Smooth muscle cell (in vitro differentiated cells): ENCODE data around the gene IGFBP7. TPM values are rescaled to one million over a fixed set of nuclear protein-coding genes. Genes with fewer than 3 reads are reported as not detected.

Experiments
- DNase-seq: peaks from one replicate; lab custom pipeline; 2025; ENCODE audit not compliant: unreplicated experiment; lab: John Stamatoyannopoulos, UW
- H2AFZ ChIP-seq: fragments of 200-600 bp; sonication (generic); 2 replicates; pipeline ENCODE4 v1.6.0; 2016; ENCODE audit warnings: antibody characterized with exemption, low read depth, mild to moderate bottlenecking
- H3F3A ChIP-seq: fragments of 200-600 bp; sonication (generic); 2 replicates; pipeline ENCODE4 v1.6.0; 2017; ENCODE audit warnings: antibody characterized with exemption, low read depth
- H3K27ac ChIP-seq: fragments of 200-600 bp; sonication (generic); 2 replicates; pipeline ENCODE4 v1.5.1; 2016; ENCODE audit warnings: low read depth, mild to moderate bottlenecking
- H3K27me3 ChIP-seq: fragments of 200-600 bp; sonication (generic); 2 replicates; pipeline ENCODE4 v1.6.1; 2016; ENCODE audit warnings: low read depth, mild to moderate bottlenecking
- H3K36me3 ChIP-seq: fragments of 200-600 bp; sonication (generic); 2 replicates; pipeline ENCODE4 v1.5.1; 2016; ENCODE audit warnings: low read depth
- H3K4me1 ChIP-seq: fragments of 200-600 bp; sonication (generic); 2 replicates; pipeline ENCODE4 v1.5.1; 2016; ENCODE audit warnings: low read depth
- H3K4me2 ChIP-seq: fragments of 200-600 bp; sonication (generic); 2 replicates; pipeline ENCODE4 v1.6.0; 2016; ENCODE audit warnings: mild to moderate bottlenecking
- H3K4me3 ChIP-seq: fragments of 200-600 bp; sonication (generic); 2 replicates; pipeline ENCODE4 v1.5.1; 2016; ENCODE audit warnings: mild to moderate bottlenecking
- H3K79me2 ChIP-seq: fragments of 200-600 bp; sonication (generic); 2 replicates; pipeline ENCODE4 v1.6.0; 2016; ENCODE audit warnings: low read depth, mild to moderate bottlenecking
- H3K9ac ChIP-seq: fragments of 200-600 bp; sonication (generic); 2 replicates; pipeline ENCODE4 v1.6.0; 2016; ENCODE audit warnings: low read depth
- H3K9me3 ChIP-seq: fragments of 200-600 bp; sonication (generic); replicated peaks from 2 replicates; pipeline ENCODE4 v1.5.1; 2016; ENCODE audit warnings: low read depth
- H4K20me1 ChIP-seq: fragments of 200-600 bp; sonication (generic); 2 replicates; pipeline ENCODE4 v1.6.0; 2016; ENCODE audit warnings: low read depth
- WGBS: methylation state at CpG from one replicate; pipeline ENCODE4 v1.1.7; 2016; ENCODE audit warnings: low lambda C conversion rate; 5-methylcytosine and 5-hydroxymethylcytosine counted together
- polyA plus RNA-seq: library from polyadenylated mRNA; unstranded; fragments of >200 nt; fragmentation: Nextera tagmentation; extraction: Ambion mirVana; gene quantifications from 2 replicates; pipeline ENCODE4 v1.2.1, GENCODE V29; 2016
- total RNA-seq: library from RNA; depleted of rRNA; stranded (reverse); fragments of >200 nt; gene quantifications from 2 replicates; pipeline ENCODE4 v1.2.3, GENCODE V29; 2014
- TF ChIP-seq, protein P1 (sequence below): fragments of 200-600 bp; sonication (generic); IDR thresholded peaks from 2 replicates; pipeline ENCODE4 v1.5.1; 2017; ENCODE audit warnings: borderline replicate concordance, mild to moderate bottlenecking, antibody characterized with exemption; ENCODE audit not compliant: insufficient read depth, poor library complexity, severe bottlenecking

The IGFBP7 gene
- total and polyA plus RNA-seq, 2 experiments from 2014 or later = 998 to 1,684 TPM

GRCh38 chr4:57042711-57043169 is 67.4 kb downstream of the IGFBP7 start:
- peak overlapping the region; percentile 35 for H3K9ac ChIP-seq
- no peaks in the 10 kb centered on the region for H4K20me1 ChIP-seq
- H2AFZ ChIP-seq = no peak overlapping the region
- H3K9me3 ChIP-seq = no peaks in the 10 kb centered on the region
- TF ChIP-seq, protein P1, sequence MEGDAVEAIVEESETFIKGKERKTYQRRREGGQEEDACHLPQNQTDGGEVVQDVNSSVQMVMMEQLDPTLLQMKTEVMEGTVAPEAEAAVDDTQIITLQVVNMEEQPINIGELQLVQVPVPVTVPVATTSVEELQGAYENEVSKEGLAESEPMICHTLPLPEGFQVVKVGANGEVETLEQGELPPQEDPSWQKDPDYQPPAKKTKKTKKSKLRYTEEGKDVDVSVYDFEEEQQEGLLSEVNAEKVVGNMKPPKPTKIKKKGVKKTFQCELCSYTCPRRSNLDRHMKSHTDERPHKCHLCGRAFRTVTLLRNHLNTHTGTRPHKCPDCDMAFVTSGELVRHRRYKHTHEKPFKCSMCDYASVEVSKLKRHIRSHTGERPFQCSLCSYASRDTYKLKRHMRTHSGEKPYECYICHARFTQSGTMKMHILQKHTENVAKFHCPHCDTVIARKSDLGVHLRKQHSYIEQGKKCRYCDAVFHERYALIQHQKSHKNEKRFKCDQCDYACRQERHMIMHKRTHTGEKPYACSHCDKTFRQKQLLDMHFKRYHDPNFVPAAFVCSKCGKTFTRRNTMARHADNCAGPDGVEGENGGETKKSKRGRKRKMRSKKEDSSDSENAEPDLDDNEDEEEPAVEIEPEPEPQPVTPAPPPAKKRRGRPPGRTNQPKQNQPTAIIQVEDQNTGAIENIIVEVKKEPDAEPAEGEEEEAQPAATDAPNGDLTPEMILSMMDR = no peak
- WGBS = 42% methylated on average over 5 of the region's 5 CpGs
- peaks cover 18% of the 10 kb centered on the region for H3K4me1 ChIP-seq
- H3K27ac ChIP-seq = peak overlapping the region; percentile 83
- peaks cover 45% of the 10 kb centered on the region for H3K79me2 ChIP-seq
- H3F3A ChIP-seq = peaks cover 55% of the 10 kb centered on the region
- H3K4me3 ChIP-seq = no peak overlapping the region
- H3K36me3 ChIP-seq = no peaks in the 10 kb centered on the region
- DNase-seq = no peak
- H3K27me3 ChIP-seq = no peaks in the 10 kb centered on the region
- H3K4me2 ChIP-seq = peak overlapping the region; percentile 78

DNA sequence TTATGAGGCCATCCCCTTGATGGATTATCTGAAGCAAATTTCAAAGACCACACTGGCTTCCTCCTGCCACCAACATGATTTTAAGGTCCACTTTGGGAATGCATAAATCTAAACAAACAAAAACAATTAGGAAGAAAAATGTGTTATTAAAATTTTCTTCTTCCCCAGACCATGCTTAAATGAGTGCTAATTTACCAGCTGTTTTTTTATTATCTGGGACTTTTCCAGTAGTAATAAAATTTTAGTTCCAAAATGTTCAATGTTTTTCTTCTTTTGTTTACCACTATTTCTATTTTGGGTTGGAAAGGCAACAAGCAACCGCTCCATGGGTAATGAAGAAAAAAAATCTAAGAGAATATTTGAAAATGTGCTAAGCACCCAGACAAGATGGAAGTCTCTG is 69.2 kb downstream of the IGFBP7 start:
- no peaks in the 10 kb centered on the region for H3K27me3 ChIP-seq
- peaks cover 38% of the 10 kb centered on the region for H3K79me2 ChIP-seq
- H2AFZ ChIP-seq = no peak overlapping the region
- H4K20me1 ChIP-seq = no peaks in the 10 kb centered on the region
- no peak for DNase-seq
- no peak overlapping the region for H3K9ac ChIP-seq
- TF ChIP-seq, protein P1 = no peak
- H3F3A ChIP-seq = peaks cover 56% of the 10 kb centered on the region
- H3K4me2 ChIP-seq = no peak overlapping the region
- 97% methylated on average over 1 of the region's 1 CpG for WGBS
- no peak overlapping the region for H3K4me3 ChIP-seq
- H3K27ac ChIP-seq = peak overlapping the region; percentile 83
- peaks cover 18% of the 10 kb centered on the region for H3K4me1 ChIP-seq
- no peaks in the 10 kb centered on the region for H3K9me3 ChIP-seq
- no peaks in the 10 kb centered on the region for H3K36me3 ChIP-seq

DNA sequence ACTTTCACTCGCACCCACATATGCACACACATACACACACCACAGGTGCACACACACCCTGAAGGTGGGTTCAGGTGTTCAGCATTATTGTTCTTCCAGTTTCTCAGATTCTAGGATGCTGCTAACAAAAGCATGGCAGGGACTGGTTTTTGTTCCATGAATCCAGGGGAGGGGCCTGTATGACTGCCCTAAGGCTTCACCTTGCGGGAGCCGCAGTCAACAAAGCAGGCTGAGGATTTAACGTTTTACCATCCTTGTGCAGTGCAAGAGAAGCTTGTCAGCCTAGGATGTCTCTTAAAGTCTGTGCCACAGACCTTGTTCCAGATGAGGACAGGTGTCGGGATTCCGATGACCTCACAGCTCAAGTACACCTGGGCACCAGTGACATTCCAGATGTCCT is 69.7 kb downstream of the IGFBP7 start:
- Histone ChIP-seq H3K9ac (no peak overlapping the region), H3K9me3 (no peaks in the 10 kb centered on the region), H3F3A (peaks cover 58% of the 10 kb centered on the region), H3K36me3 (no peaks in the 10 kb centered on the region), H3K4me3 (no peak overlapping the region), H3K27ac (peak overlapping the region; percentile 19), H3K27me3 (no peaks in the 10 kb centered on the region), H3K4me1 (peaks cover 18% of the 10 kb centered on the region), H4K20me1 (no peaks in the 10 kb centered on the region), H2AFZ (no peak overlapping the region), H3K79me2 (peaks cover 35% of the 10 kb centered on the region), H3K4me2 (no peak overlapping the region)
- TF ChIP-seq, protein P1 = no peak
- WGBS = 54% methylated on average over 6 of the region's 6 CpGs
- DNase-seq = no peak

DNA sequence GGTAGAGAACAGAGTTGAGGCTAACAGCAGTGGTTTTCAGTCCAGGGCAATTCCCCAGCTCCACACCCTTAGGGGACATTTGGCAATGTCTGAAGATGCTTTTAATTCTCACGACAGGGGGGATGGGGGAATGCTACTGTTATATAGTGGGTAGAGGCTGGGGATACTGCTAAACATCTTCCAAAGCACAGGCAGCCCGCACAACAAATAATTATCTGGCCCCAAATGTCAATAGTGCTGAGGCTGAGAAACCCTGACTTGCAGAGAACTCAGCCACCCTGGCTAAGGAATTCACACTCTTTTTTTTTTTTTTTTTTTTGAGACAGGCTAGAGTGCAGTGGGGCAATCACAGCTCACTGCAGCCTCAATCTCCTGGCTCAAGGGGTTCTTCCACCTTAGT is 70.8 kb downstream of the IGFBP7 start:
- H3K9me3 ChIP-seq = no peaks in the 10 kb centered on the region
- peaks cover 57% of the 10 kb centered on the region for H3F3A ChIP-seq
- H4K20me1 ChIP-seq = no peaks in the 10 kb centered on the region
- H3K4me1 ChIP-seq = peaks cover 16% of the 10 kb centered on the region
- 45% methylated on average over 2 of the region's 2 CpGs for WGBS
- TF ChIP-seq, protein P1 = no peak
- peak overlapping the region; percentile 19 for H3K27ac ChIP-seq
- no peak for DNase-seq
- H3K27me3 ChIP-seq = no peaks in the 10 kb centered on the region
- H3K79me2 ChIP-seq = peaks cover 35% of the 10 kb centered on the region
- H3K4me3 ChIP-seq = no peak overlapping the region
- peak overlapping the region; percentile 8 for H3K4me2 ChIP-seq
- no peaks in the 10 kb centered on the region for H3K36me3 ChIP-seq
- H2AFZ ChIP-seq = no peak overlapping the region
- no peak overlapping the region for H3K9ac ChIP-seq
